OCI-LY3 (cell line): ENCODE measurements around the gene NOS1.

Source experiments
- H2AFZ ChIP-seq: fragments of 200-600, 300-600 bp; shearing (Covaris generic); 2 replicates; pipeline ENCODE4 v1.6.0; 2014; ENCODE audit warnings: antibody characterized with exemption, low read depth, low read length
- H3K27ac ChIP-seq: fragments of 200-600, 300-600 bp; sonication (generic); 2 replicates; pipeline ENCODE4 v1.5.1; 2014; ENCODE audit warnings: mild to moderate bottlenecking, low read length, moderate library complexity, mixed read lengths
- H3K27me3 ChIP-seq: fragments of 200-600, 300-600 bp; sonication (generic); 2 replicates; pipeline ENCODE4 v1.6.1; 2014; ENCODE audit warnings: low read depth, low read length, mixed read lengths
- H3K36me3 ChIP-seq: fragments of 200-600, 300-600 bp; sonication (generic); replicated peaks from 2 replicates; pipeline ENCODE3; 2014; ENCODE audit warnings: low read depth, low read length, mixed read lengths
- H3K4me1 ChIP-seq: fragments of 300-600, 200-600 bp; sonication (generic); 2 replicates; pipeline ENCODE4 v1.6.1; 2014; ENCODE audit warnings: low read length, mixed read lengths
- H3K4me2 ChIP-seq: fragments of 200-600, 300-600 bp; sonication (generic); 2 replicates; pipeline ENCODE4 v1.6.1; 2014; ENCODE audit warnings: low read length, mixed read lengths
- H3K4me3 ChIP-seq: fragments of 300-600, 200-600 bp; sonication (generic); 2 replicates; pipeline ENCODE4 v1.5.1; 2014; ENCODE audit warnings: antibody characterized with exemption, mild to moderate bottlenecking, low read length, moderate library complexity
- H3K79me2 ChIP-seq: fragments of 300-600, 200-600 bp; shearing (Covaris generic); 2 replicates; pipeline ENCODE4 v1.6.1; 2014; ENCODE audit warnings: mild to moderate bottlenecking, low read length, mixed read lengths
- H3K9ac ChIP-seq: fragments of 300-600, 200-600 bp; shearing (Covaris generic); 2 replicates; pipeline ENCODE4 v1.6.0; 2014; ENCODE audit warnings: mild to moderate bottlenecking, low read length, moderate library complexity
- H3K9me3 ChIP-seq: fragments of 200-600, 300-600 bp; shearing (Covaris generic); 2 replicates; pipeline ENCODE4 v1.6.1; 2014; ENCODE audit warnings: low read length, mixed read lengths; ENCODE audit not compliant: insufficient read depth
- H4K20me1 ChIP-seq: fragments of 200-600, 300-600 bp; sonication (generic); 2 replicates; pipeline ENCODE4 v1.6.1; 2016; ENCODE audit warnings: low read length, mixed read lengths; ENCODE audit not compliant: insufficient read depth
- EZH2phosphoT487 ChIP-seq: fragments of 200-600 bp; shearing (Covaris generic); IDR thresholded peaks from 2 replicates; pipeline ENCODE4 v1.6.1; 2018; ENCODE audit warnings: antibody characterized with exemption, mixed run types, low read depth
- TF ChIP-seq, protein P1 (sequence below): fragments of 200-600, 300-600 bp; sonication (generic); IDR thresholded peaks from 2 replicates; pipeline ENCODE4 v1.5.1; 2014; ENCODE audit warnings: antibody characterized with exemption, low read length, low read depth

NOS1 gene

DNA sequence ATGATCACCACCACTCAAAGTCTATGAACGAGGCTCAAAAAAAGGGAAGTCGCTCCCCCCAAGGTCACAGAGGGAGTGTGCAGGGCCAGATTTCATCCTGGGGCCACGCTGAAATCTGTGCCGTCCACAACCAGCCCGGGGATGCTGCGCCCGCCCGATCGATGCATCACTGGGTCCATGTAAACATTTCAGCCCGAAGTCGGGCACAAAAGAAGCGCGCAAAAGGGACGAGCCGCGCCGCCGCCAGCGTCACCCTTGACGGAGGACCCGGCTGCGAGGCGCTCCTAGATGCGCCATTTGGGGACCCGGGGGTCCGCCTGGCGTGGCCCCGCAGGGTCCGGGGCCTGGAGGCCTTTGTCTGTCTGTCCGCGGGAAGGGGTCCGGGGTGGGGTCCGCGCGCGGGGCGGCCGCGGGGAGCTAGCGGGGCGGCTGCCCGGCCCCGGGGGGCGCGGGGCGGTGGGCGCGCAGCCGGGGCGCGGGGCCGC, 171.7 kb downstream of the NOS1 start:
- Histone ChIP-seq H4K20me1 (peaks cover 9% of the 10 kb centered on the region), H3K4me3 (peak overlapping the region; percentile 99), H2AFZ (peak overlapping the region; percentile 71), H3K27me3 (0 out of 2 replicates have a peak, but pooled peaks cover 10% of the 10 kb centered on the region), H3K9ac (peak overlapping the region; percentile 91), H3K27ac (peak overlapping the region; percentile 24; the same call in 1 of the 2 replicates), H3K79me2 (peaks cover 37% of the 10 kb centered on the region), H3K9me3 (no peaks in the 10 kb centered on the region), H3K4me1 (peaks cover 10% of the 10 kb centered on the region), H3K36me3 (peaks cover 23% of the 10 kb centered on the region), H3K4me2 (peak overlapping the region; percentile 79)
- TF ChIP-seq EZH2phosphoT487, result no peak
- TF ChIP-seq, protein P1, sequence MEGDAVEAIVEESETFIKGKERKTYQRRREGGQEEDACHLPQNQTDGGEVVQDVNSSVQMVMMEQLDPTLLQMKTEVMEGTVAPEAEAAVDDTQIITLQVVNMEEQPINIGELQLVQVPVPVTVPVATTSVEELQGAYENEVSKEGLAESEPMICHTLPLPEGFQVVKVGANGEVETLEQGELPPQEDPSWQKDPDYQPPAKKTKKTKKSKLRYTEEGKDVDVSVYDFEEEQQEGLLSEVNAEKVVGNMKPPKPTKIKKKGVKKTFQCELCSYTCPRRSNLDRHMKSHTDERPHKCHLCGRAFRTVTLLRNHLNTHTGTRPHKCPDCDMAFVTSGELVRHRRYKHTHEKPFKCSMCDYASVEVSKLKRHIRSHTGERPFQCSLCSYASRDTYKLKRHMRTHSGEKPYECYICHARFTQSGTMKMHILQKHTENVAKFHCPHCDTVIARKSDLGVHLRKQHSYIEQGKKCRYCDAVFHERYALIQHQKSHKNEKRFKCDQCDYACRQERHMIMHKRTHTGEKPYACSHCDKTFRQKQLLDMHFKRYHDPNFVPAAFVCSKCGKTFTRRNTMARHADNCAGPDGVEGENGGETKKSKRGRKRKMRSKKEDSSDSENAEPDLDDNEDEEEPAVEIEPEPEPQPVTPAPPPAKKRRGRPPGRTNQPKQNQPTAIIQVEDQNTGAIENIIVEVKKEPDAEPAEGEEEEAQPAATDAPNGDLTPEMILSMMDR, result no peak

DNA sequence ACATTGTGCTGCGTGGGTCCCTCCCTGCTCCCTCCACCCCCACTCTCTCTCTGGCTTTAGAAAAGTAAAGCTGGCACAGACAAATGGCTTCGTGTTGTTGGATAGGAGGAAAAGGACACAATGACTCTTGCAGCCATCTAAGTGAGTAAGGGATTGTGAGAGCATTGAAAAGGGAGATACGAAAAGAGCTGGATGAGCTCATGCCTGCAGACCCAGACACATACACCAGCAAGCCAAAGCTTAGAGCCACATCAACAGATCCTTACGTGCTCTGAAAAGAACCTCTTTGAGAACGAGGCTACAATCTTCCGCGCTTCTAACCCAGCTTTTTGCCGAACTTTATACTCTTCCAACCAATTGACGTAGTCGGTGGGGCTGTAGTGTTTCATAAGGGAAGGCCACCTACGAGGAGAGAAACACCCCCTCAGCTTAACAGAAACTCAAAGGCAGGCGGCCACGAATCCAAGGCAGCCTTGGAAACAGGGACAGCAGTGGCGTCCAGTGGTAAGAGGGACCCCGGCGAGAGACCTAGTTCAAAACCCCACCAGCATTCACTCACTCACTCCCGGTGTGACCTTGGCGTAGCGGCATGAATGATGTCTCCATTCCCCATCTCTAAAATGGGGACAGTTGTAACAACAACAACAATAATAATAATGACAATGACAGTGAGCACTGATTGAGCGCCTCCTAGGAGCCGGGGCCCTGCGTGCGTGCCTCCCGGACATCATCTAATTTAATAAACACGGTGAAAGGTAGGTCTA, 172.3 kb downstream of the NOS1 start:
- H3K79me2 ChIP-seq, result peaks cover 37% of the 10 kb centered on the region
- 0 out of 2 replicates have a peak, but pooled peaks cover 10% of the 10 kb centered on the region for H3K27me3 ChIP-seq
- peak overlapping the region; percentile 99 for H3K4me3 ChIP-seq
- no peak overlapping the region; the same call in 1 of the 2 replicates for H2AFZ ChIP-seq
- peak overlapping the region; percentile 91 for H3K9ac ChIP-seq
- no peak overlapping the region for H3K27ac ChIP-seq
- H4K20me1 ChIP-seq, result peaks cover 9% of the 10 kb centered on the region
- no peaks in the 10 kb centered on the region for H3K9me3 ChIP-seq
- H3K4me1 ChIP-seq, result peaks cover 10% of the 10 kb centered on the region
- H3K36me3 ChIP-seq, result peaks cover 28% of the 10 kb centered on the region
- H3K4me2 ChIP-seq, result peak overlapping the region; percentile 79
- no peak for TF ChIP-seq EZH2phosphoT487
- TF ChIP-seq, protein P1, result no peak

DNA sequence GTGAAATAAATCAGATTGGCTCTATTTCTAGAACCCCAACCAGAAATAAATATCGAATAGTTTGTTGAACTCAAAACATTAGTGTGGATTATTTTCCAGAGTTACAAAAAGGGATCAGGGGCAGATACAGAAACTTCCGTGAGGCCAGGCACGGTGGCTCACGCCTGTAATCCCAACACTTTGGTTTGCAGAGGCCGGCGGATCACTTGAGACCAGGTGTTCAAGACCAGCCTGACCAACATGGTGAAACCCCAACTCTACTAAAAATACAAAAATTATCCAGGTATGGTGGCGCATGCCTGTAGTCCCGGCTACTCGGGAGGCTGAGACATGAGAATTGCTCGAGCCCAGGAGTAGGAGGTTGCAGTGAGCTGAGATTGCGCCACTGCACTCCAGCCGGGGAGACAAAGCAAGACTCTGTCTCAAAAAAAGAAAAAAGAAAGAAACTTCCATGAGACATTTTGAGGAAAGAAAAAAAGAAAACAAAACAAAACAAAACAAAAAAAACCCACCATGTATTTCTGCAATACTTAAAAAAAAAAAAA, 173.2 kb downstream of the NOS1 start:
- no peak for TF ChIP-seq EZH2phosphoT487
- TF ChIP-seq, protein P1, result no peak
- peaks cover 9% of the 10 kb centered on the region for H4K20me1 ChIP-seq
- peaks cover 37% of the 10 kb centered on the region for H3K79me2 ChIP-seq
- H3K9ac ChIP-seq, result no peak overlapping the region
- H2AFZ ChIP-seq, result no peak overlapping the region
- H3K36me3 ChIP-seq, result peaks cover 38% of the 10 kb centered on the region
- H3K27ac ChIP-seq, result no peak overlapping the region
- H3K27me3 ChIP-seq, result 0 out of 2 replicates have a peak, but pooled peaks cover 6% of the 10 kb centered on the region
- no peak overlapping the region for H3K4me3 ChIP-seq
- no peak overlapping the region for H3K4me2 ChIP-seq
- H3K4me1 ChIP-seq, result peaks cover 10% of the 10 kb centered on the region
- no peaks in the 10 kb centered on the region for H3K9me3 ChIP-seq

DNA sequence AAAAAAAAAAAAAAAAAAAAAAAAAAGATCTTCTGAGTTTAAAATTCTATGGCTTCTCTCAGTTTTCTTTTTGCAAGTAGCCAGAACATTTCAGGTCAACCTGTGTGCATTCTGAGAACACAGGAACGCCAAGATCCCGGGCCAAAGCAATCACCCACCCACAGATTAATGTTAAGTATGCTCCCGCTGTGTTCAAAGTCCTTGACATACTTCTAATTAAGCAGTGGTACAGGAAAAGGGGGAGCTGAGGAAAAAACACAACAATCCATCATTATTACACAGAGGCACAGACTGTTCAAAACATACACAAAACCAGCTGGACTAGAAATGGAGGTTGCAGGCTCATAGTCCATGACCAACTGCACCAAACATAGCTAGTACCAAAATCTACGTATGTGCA, 174.0 kb downstream of the NOS1 start:
- Histone ChIP-seq H2AFZ (no peak overlapping the region), H3K27ac (no peak overlapping the region), H3K79me2 (peaks cover 37% of the 10 kb centered on the region), H3K4me1 (peaks cover 10% of the 10 kb centered on the region), H3K9ac (no peak overlapping the region), H4K20me1 (peaks cover 9% of the 10 kb centered on the region), H3K4me3 (no peak overlapping the region), H3K27me3 (0 out of 2 replicates have a peak, but pooled peaks cover 6% of the 10 kb centered on the region), H3K36me3 (peaks cover 43% of the 10 kb centered on the region), H3K9me3 (no peaks in the 10 kb centered on the region), H3K4me2 (no peak overlapping the region)
- TF ChIP-seq, protein P1, result no peak
